Vein endothelial cell (primary cell): ENCODE data around the gene SLC16A1. TPM values are rescaled to one million over a fixed set of nuclear protein-coding genes. Genes with fewer than 3 reads are reported as not detected.

ENCODE experiments used
- small RNA-seq: library from RNA; depleted of rRNA; stranded (forward); fragments of <200 nt; gene quantifications from one replicate; pipeline ENCODE3, GENCODE V24; 2012
- total RNA-seq: library from RNA; depleted of rRNA; stranded (reverse); fragments of >200 nt; gene quantifications from 2 replicates; pipeline ENCODE4 v1.2.3, GENCODE V29; 2012

The SLC16A1 gene
- 109 and 126 TPM in 2 replicates for total RNA-seq

DNA sequence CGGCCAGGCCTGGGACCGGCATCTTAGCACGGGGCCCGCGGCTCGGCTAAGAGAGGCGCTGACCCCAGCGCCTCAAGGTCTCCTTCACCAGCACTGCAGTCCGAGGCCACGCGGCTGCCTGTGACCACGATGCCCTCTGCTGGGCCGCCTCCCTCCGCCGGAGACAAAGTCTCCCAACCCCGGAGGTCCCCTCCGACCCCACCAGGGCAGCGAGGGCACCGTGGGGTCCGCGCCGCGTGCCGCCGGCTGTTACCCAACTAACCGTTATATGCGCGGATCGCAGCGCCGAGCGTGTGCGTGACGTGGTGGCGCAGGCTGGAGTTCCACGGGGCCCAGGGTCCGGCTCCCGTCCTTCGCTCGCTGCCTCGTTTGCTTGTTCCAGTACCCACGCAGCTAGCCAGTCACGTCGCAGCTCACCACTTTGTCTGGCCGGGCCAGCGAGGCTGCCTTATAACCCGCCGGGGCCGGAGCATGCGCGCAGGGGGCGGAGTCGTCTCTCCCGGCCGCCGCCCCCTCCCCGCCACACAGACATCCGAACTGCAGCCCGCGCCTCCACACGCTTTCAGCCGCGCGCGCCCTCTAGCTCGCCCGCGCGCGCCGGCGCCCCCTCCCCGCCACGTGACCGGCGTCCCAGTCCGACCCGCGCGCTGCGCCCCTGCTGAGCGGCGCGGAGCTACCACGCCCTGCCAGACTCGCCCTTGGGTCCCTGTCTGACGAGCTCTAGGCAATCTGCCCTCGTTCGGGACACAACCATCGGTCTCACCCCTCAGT lies at the start of gene SLC16A1:
SLC16A1 (minus strand) TSS at position 424 of the 771 bp plus-strand sequence. CDS start 26,888 bp downstream, outside the sequence.

Small RNA genes lying within 50 kb of the gene (small RNA-seq; reads per million reads assigned to genes)
- gene AL390729.2 = not detected

Other genes with a start within 250 kb of the SLC16A1 start
- gene RHOC, start 249.1 kb downstream of the SLC16A1 start, total RNA-seq = 827 and 965 TPM in 2 replicates
- 0.98 and 1.1 TPM in 2 replicates for gene PPM1J, start 240.9 kb downstream of the SLC16A1 start, total RNA-seq
- gene LRIG2, start 117.0 kb upstream of the SLC16A1 start, total RNA-seq = 21.9 and 25.4 TPM in 2 replicates